Adrenal gland (tissue), 12 donors: ENCODE results near the gene TTC9B. TPM values are rescaled to one million over a fixed set of nuclear protein-coding genes. Genes with fewer than 3 reads are reported as not detected.

Experiments used
- DNase-seq, 7 donors: peaks; one replicate each; pipeline ENCODE4 v3.0.0-alpha.2; 2019 to 2020
- H3K27ac ChIP-seq, 5 donors: fragments of 200-600 bp; sonication (generic) in 4 of 5; 1 replicate in 3 of 5; 2 replicates in 2 of 5; pipeline versions ENCODE4 v1.5.1 to v1.8.0; 2016 to 2020; ENCODE audit warnings: mild to moderate bottlenecking in 1 of 5
- H3K27me3 ChIP-seq: fragments of 200-600 bp; 2 replicates; pipeline ENCODE4 v1.8.0; 2021
- H3K36me3 ChIP-seq, 2 donors: fragments of 200-600 bp; replicated peaks in 1 of 2; 1 replicate in 1 of 2; 2 replicates in 1 of 2; pipeline versions ENCODE4 v1.5.1 to v1.8.0; 2018 to 2022
- H3K4me1 ChIP-seq, 2 donors: fragments of 200-600 bp; replicated peaks in 1 of 2; 1 replicate in 1 of 2; 2 replicates in 1 of 2; pipeline versions ENCODE4 v1.5.1 to v1.8.0; 2018 to 2021
- H3K4me3 ChIP-seq, 4 donors: fragments of 200-600 bp; sonication (generic) in 3 of 4; one replicate each; pipeline ENCODE4 v1.5.1; 2016 to 2018
- H3K9me3 ChIP-seq, 3 donors: fragments of 200-600 bp; sonication (generic) in 1 of 3; replicated peaks in 1 of 3; 1 replicate in 2 of 3; 2 replicates in 1 of 3; pipeline versions ENCODE4 v1.5.1 to v1.8.0; 2016 to 2021
- CTCF ChIP-seq, 6 experiments: fragments of 450-650 bp in 4 of 6; fragments of 200-600 bp in 2 of 6; sonication (generic) in 1 of 6; IDR thresholded peaks; 1 replicate in 5 of 6; 2 replicates in 1 of 6; pipeline versions ENCODE4 v1.5.1 to v1.8.0; 2016 to 2021; ENCODE audit warnings: antibody characterized with exemption in 6 of 6, mild to moderate bottlenecking in 2 of 6, moderate library complexity in 1 of 6
- POLR2A ChIP-seq, 2 donors: fragments of 450-650 bp; IDR thresholded peaks; one replicate each; pipeline ENCODE4 v1.6.1; 2017; ENCODE audit warnings: antibody characterized with exemption in 2 of 2, mild to moderate bottlenecking in 2 of 2, moderate library complexity in 1 of 2
- WGBS, 4 donors: extraction: QIAGEN DNeasy Blood & Tissue Kit in 2 of 4; methylation state at CpG; one replicate each; pipeline versions ENCODE4 v1.1.5 to v1.1.7; 2013 to 2017; 5-methylcytosine and 5-hydroxymethylcytosine counted together
- intact Hi-C, 2 donors: fragments of 100-400 bp; cut with DNase I; formaldehyde crosslinking; loops; one replicate each; pipeline versions ENCODE4 v1.14.1 to v1.15.0; 2022 to 2023
- polyA plus RNA-seq, 3 donors: library from polyadenylated mRNA; stranded (reverse); fragments of 200-250 nt in 2 of 3; fragments of 350-450 nt in 1 of 3; fragmentation: Illumina TruSeq in 1 of 3; extraction: RNeasy Lipid Tissue Mini Kit (QIAGEN cat#74804) in 1 of 3; gene quantifications; one replicate each; pipeline ENCODE4 v1.2.3, GENCODE V29; 2013 to 2014
- total RNA-seq, 9 donors: library from RNA; depleted of rRNA in 4 of 9; stranded (reverse); fragments of >200 nt in 4 of 9; fragments of 120-200 nt in 1 of 9; fragmentation: NEBNext Ultra II Directional in 1 of 9; extraction: Animal tissue kit (Norgen Biotek cat#: 25700) in 1 of 9; gene quantifications; one replicate each; pipeline versions ENCODE4 v1.1.0 to v1.2.4, GENCODE V29; 2013 to 2023
- donor health status: healthy with polysubstance abuse.
- donor health status: Bipolar disorder and iron deficiency.
- donor health status: DM: yes; HTN: yes; CAD: no.
- donor health status: DM: no; HTN: no; CAD: no.
- donor health status: DM: no; HTN: no; CAD: no.
- donor health status: DM: yes; HTN: yes; CAD: no.

TTC9B gene
- total and polyA plus RNA-seq, 12 donors: 0.32 to 2.6 (median 0.53) TPM; not detected in 8

GRCh38 chr19:40235238-40236025 lies 17.2 kb upstream of the TTC9B start:
- intact Hi-C loops: no loop called here
- DNase-seq: no peak
- Histone ChIP-seq H3K4me3 (no peak overlapping the region), H3K4me1 (peaks cover 10 to 11% of the 10 kb centered on the region in 2 donors), H3K9me3 (no peaks in the 10 kb centered on the region), H3K27ac (no peak overlapping the region), H3K36me3 (peaks cover 0 to 69% of the 10 kb centered on the region in 2 donors), H3K27me3 (no peaks in the 10 kb centered on the region)
- TF ChIP-seq CTCF (IDR thresholded peaks at IDR 0.05) (no peak), POLR2A (IDR thresholded peaks at IDR 0.05) (no peak)
- 85 to 99% (median 88%) methylated on average over 14 to 30 of the region's 30 CpGs for WGBS, 4 donors

GRCh38 chr19:40234429-40235237 lies 16.4 kb upstream of the TTC9B start:
- Histone ChIP-seq H3K27ac (no peak overlapping the region), H3K9me3 (no peaks in the 10 kb centered on the region), H3K4me3 (no peak overlapping the region), H3K27me3 (no peaks in the 10 kb centered on the region), H3K36me3 (peaks cover 0 to 61% of the 10 kb centered on the region in 2 donors), H3K4me1 (peaks cover 11 to 13% of the 10 kb centered on the region in 2 donors)
- WGBS, 4 donors: 83 to 89% (median 86%) methylated on average over 17 to 22 of the region's 22 CpGs
- DNase-seq: no peak
- intact Hi-C loops: no loop called here
- no peak for TF ChIP-seq CTCF (IDR thresholded peaks at IDR 0.05)
- TF ChIP-seq POLR2A (IDR thresholded peaks at IDR 0.05): no peak

- Histone ChIP-seq H3K4me3 (no peak overlapping the region), H3K27ac (no peak overlapping the region), H3K4me1 (peaks cover 11 to 20% of the 10 kb centered on the region in 2 donors), H3K36me3 (peaks cover 0 to 54% of the 10 kb centered on the region in 2 donors), H3K27me3 (no peaks in the 10 kb centered on the region), H3K9me3 (no peaks in the 10 kb centered on the region)
- WGBS, 4 donors: 91 to 95% (median 93%) methylated on average over 16 to 20 of the region's 20 CpGs
- intact Hi-C loops: no loop called here
- TF ChIP-seq POLR2A (IDR thresholded peaks at IDR 0.05) (no peak), CTCF (IDR thresholded peaks at IDR 0.05) (no peak)
- DNase-seq: no peak
These were observed 15.7 kb upstream of the TTC9B start for GRCh38 chr19:40233811-40234389.
